H1 (cell line): ENCODE results near the gene SPATA31E1. TPM values are rescaled to one million over a fixed set of nuclear protein-coding genes. Genes with fewer than 3 reads are reported as not detected.

Source experiments
- CTCF ChIA-PET: fragments of 300-600 bp; sonication (Branson Sonifier 250); formaldehyde crosslinking; loops from one replicate; lab custom pipeline; 2021; ENCODE audit not compliant: partially characterized antibody; lab: Charles Lee
- POLR2A ChIA-PET: fragments of 300-600 bp; sonication (Branson Sonifier 250); formaldehyde crosslinking; loops from one replicate; lab custom pipeline; 2021; ENCODE audit warnings: inconsistent platforms; ENCODE audit not compliant: partially characterized antibody; lab: Charles Lee
- DNase-seq, 2 experiments: peaks; one replicate each; pipeline versions ENCODE4 v3.0.0 to v3.0.0-alpha.2; 2010 to 2022; ENCODE audit warnings: low spot score in 2 of 2, low read depth in 1 of 2, mixed read lengths in 1 of 2
- FAIRE-seq: peaks from 2 replicates; lab custom pipeline; 2011; peaks lifted over from hg19 to GRCh38; lab: Jason Lieb, UNC
- H2AFZ ChIP-seq: 2 replicates; pipeline ENCODE4 v1.8.1; 2012; ENCODE audit warnings: low read length, inconsistent platforms
- H2AK5ac ChIP-seq: 2 replicates; pipeline ENCODE4 v1.6.1; 2013; ENCODE audit warnings: low read depth, low read length
- H2BK120ac ChIP-seq: replicated peaks from 2 replicates; pipeline ENCODE3; 2013; ENCODE audit warnings: low read depth, low read length, inconsistent platforms
- H2BK12ac ChIP-seq: 2 replicates; pipeline ENCODE4 v1.6.1; 2013; ENCODE audit warnings: low read depth, low read length
- H2BK15ac ChIP-seq: 2 replicates; pipeline ENCODE4 v1.6.1; 2013; ENCODE audit warnings: low read length
- H2BK20ac ChIP-seq: 2 replicates; pipeline ENCODE4 v1.6.1; 2013; ENCODE audit warnings: low read length
- H2BK5ac ChIP-seq: 2 replicates; pipeline ENCODE4 v1.6.1; 2013; ENCODE audit warnings: low read depth, low read length
- H3K14ac ChIP-seq: 2 replicates; pipeline ENCODE4 v1.6.1; 2013; ENCODE audit warnings: inconsistent platforms; ENCODE audit not compliant: insufficient read length
- H3K18ac ChIP-seq: 2 replicates; pipeline ENCODE4 v1.6.1; 2013; ENCODE audit warnings: low read length; ENCODE audit errors: extremely low read depth
- H3K23ac ChIP-seq: 2 replicates; pipeline ENCODE4 v1.6.1; 2013; ENCODE audit warnings: inconsistent platforms; ENCODE audit not compliant: insufficient read length
- H3K23me2 ChIP-seq: 2 replicates; pipeline ENCODE4 v1.6.1; 2013; ENCODE audit warnings: low read depth, low read length
- H3K27ac ChIP-seq: 2 replicates; pipeline ENCODE4 v1.6.1; 2011; ENCODE audit warnings: low read depth, low read length, inconsistent platforms
- H3K27me3 ChIP-seq, 4 experiments: replicated peaks in 1 of 4; 1 replicate in 1 of 4; 2 replicates in 3 of 4; pipeline versions ENCODE4 v1.6.1 to v1.8.1; 2011 to 2013; ENCODE audit warnings: low read length in 3 of 4, mild to moderate bottlenecking in 3 of 4, inconsistent platforms in 2 of 4, mixed read lengths in 2 of 4, moderate library complexity in 1 of 4; ENCODE audit not compliant: control insufficient read depth in 3 of 4, insufficient read depth in 3 of 4; ENCODE audit errors: extremely low read depth in 1 of 4
- H3K36me3 ChIP-seq, 4 experiments: 2 replicates each; pipeline versions ENCODE4 v1.6.1 to v1.8.1; 2011 to 2013; ENCODE audit warnings: mild to moderate bottlenecking in 4 of 4, low read length in 3 of 4, moderate library complexity in 2 of 4, control low read depth in 1 of 4, inconsistent platforms in 1 of 4; ENCODE audit not compliant: insufficient read depth in 4 of 4, control insufficient read depth in 2 of 4
- H3K4ac ChIP-seq: replicated peaks from 2 replicates; pipeline ENCODE3; 2013; ENCODE audit warnings: low read length, low read depth, mixed read lengths, inconsistent platforms; ENCODE audit not compliant: insufficient read length
- H3K4me1 ChIP-seq, 4 experiments: replicated peaks in 1 of 4; 1 replicate in 1 of 4; 2 replicates in 3 of 4; pipeline versions ENCODE4 v1.6.1 to v1.8.1; 2011 to 2013; ENCODE audit warnings: low read length in 3 of 4, inconsistent platforms in 2 of 4, mixed read lengths in 1 of 4; ENCODE audit not compliant: insufficient read depth in 4 of 4, control insufficient read depth in 3 of 4
- H3K4me2 ChIP-seq, 2 experiments: 2 replicates each; pipeline versions ENCODE4 v1.6.1 to v1.8.1; 2011 to 2013; ENCODE audit warnings: low read depth in 2 of 2, low read length in 2 of 2, control low read depth in 1 of 2, inconsistent platforms in 1 of 2, mild to moderate bottlenecking in 1 of 2; ENCODE audit not compliant: insufficient read depth in 1 of 2
- H3K4me3 ChIP-seq, 4 experiments: fragments of 200-600, 300-600 bp in 1 of 4; sonication (generic), shearing (Covaris generic), sonication (Bioruptor Twin) in 1 of 4; 2 replicates each; pipeline versions ENCODE4 v1.5.1 to v1.8.1; 2011 to 2016; ENCODE audit warnings: low read length in 4 of 4, low read depth in 3 of 4, control low read depth in 2 of 4, inconsistent platforms in 2 of 4, mild to moderate bottlenecking in 2 of 4, mixed read lengths in 1 of 4, moderate library complexity in 1 of 4; ENCODE audit not compliant: insufficient read depth in 2 of 4; ENCODE audit errors: extremely low read depth in 1 of 4
- H3K56ac ChIP-seq: replicated peaks from 2 replicates; pipeline ENCODE3; 2013; ENCODE audit warnings: low read depth, mild to moderate bottlenecking, mixed read lengths, low read length, inconsistent platforms; ENCODE audit not compliant: insufficient read length
- H3K79me1 ChIP-seq: 2 replicates; pipeline ENCODE4 v1.6.1; 2013; ENCODE audit warnings: low read depth, low read length, control low read depth
- H3K79me2 ChIP-seq, 2 experiments: 2 replicates each; pipeline versions ENCODE4 v1.6.1 to v1.8.1; 2012 to 2013; ENCODE audit warnings: low read length in 2 of 2, mild to moderate bottlenecking in 2 of 2, inconsistent platforms in 1 of 2; ENCODE audit not compliant: insufficient read depth in 2 of 2, control insufficient read depth in 1 of 2
- H3K9ac ChIP-seq, 4 experiments: replicated peaks in 1 of 4; 1 replicate in 1 of 4; 2 replicates in 3 of 4; pipeline versions ENCODE4 v1.6.1 to v1.8.1; 2011 to 2013; ENCODE audit warnings: low read depth in 3 of 4, low read length in 3 of 4, control low read depth in 2 of 4, mild to moderate bottlenecking in 2 of 4, moderate library complexity in 2 of 4, inconsistent platforms in 1 of 4; ENCODE audit errors: extremely low read depth in 1 of 4
- H3K9me3 ChIP-seq, 2 experiments: 2 replicates each; pipeline versions ENCODE4 v1.6.1 to v1.8.1; 2012 to 2013; ENCODE audit warnings: mild to moderate bottlenecking in 2 of 2, moderate library complexity in 2 of 2, control low read depth in 1 of 2, inconsistent platforms in 1 of 2, low read depth in 1 of 2, low read length in 1 of 2, mixed read lengths in 1 of 2; ENCODE audit not compliant: insufficient read depth in 2 of 2
- H4K20me1 ChIP-seq, 2 experiments: replicated peaks in 1 of 2; 2 replicates each; pipeline versions ENCODE3 to v1.8.1; 2011 to 2013; ENCODE audit warnings: inconsistent platforms in 2 of 2, low read length in 2 of 2, mild to moderate bottlenecking in 1 of 2; ENCODE audit not compliant: insufficient read depth in 2 of 2, control insufficient read depth in 1 of 2
- H4K5ac ChIP-seq: 2 replicates; pipeline ENCODE4 v1.6.1; 2013; ENCODE audit warnings: low read length, low read depth, mixed read lengths, inconsistent platforms; ENCODE audit not compliant: insufficient read length
- H4K8ac ChIP-seq: 2 replicates; pipeline ENCODE4 v1.8.0; 2013; ENCODE audit warnings: mild to moderate bottlenecking, moderate library complexity, low read length, inconsistent platforms; ENCODE audit not compliant: insufficient read depth; ENCODE audit errors: extremely low read depth
- H4K91ac ChIP-seq: replicated peaks from 2 replicates; pipeline ENCODE3; 2013; ENCODE audit warnings: low read length, mixed read lengths, inconsistent platforms; ENCODE audit not compliant: insufficient read length
- ATF3 ChIP-seq: IDR thresholded peaks from 2 replicates; pipeline ENCODE4 v1.6.1; 2011; ENCODE audit warnings: low read depth, mild to moderate bottlenecking, low read length; ENCODE audit not compliant: insufficient read depth
- BCL11A ChIP-seq, 2 experiments: IDR thresholded peaks; one replicate each; pipeline ENCODE4 v1.6.1; 2011; ENCODE audit warnings: low read depth in 2 of 2, low read length in 2 of 2, mild to moderate bottlenecking in 2 of 2
- WGBS, 2 experiments: shearing (Covaris generic) in 1 of 2; methylation state at CpG; one replicate each; pipeline versions ENCODE4 v1.1.6 to v1.1.7; 2013 to 2015; ENCODE audit warnings: low lambda C conversion rate in 2 of 2, mixed read lengths in 2 of 2, inconsistent platforms in 1 of 2, low coverage in 1 of 2, missing lambda C conversion rate in 1 of 2; ENCODE audit not compliant: insufficient replicate concordance in 2 of 2, insufficient coverage in 1 of 2, insufficient read length in 1 of 2; ENCODE audit errors: extremely low coverage in 1 of 2, missing lambda C conversion rate in 1 of 2; 5-methylcytosine and 5-hydroxymethylcytosine counted together
- polyA plus RNA-seq, 7 experiments: library from polyadenylated mRNA; depleted of rRNA in 3 of 7; stranded (reverse) in 5 of 7; unstranded in 2 of 7; fragments of >200 nt in 5 of 7; fragments of 200-250 nt in 2 of 7; gene quantifications; 1 replicate in 5 of 7; 2 replicates in 1 of 7; 4 replicates in 1 of 7; pipeline versions ENCODE4 v1.2.1 to v1.2.3, GENCODE V29; 2011 to 2013; ENCODE audit warnings: missing spikeins in 2 of 7, mixed read lengths in 2 of 7
- total RNA-seq: library from RNA; stranded (reverse); fragmentation: NEBNext Ultra II Directional; extraction: Animal tissue kit (Norgen Biotek cat#: 25700); gene quantifications from 2 replicates; pipeline ENCODE4 v1.2.1, GENCODE V29; 2021

Gene SPATA31E1
- total and polyA plus RNA-seq, 2 of the 8 experiments (the other 6 are each of a cell fraction or from before 2014, with no cell fraction given): 0.05 to 0.09 TPM

GRCh38 chr9:87836951-87837705, 45.5 kb upstream of the SPATA31E1 start:
- Histone ChIP-seq H2BK15ac (no peak overlapping the region), H2BK20ac (no peak overlapping the region), H3K79me2 (no peaks in the 10 kb centered on the region), H4K5ac (no peak overlapping the region), H4K20me1 (no peaks in the 10 kb centered on the region), H3K4ac (no peak overlapping the region), H3K9me3 (peaks cover 3 to 5% of the 10 kb centered on the region in 2 experiments; a peak in 1 of 4 replicates), H3K23ac (no peak overlapping the region), H2AK5ac (no peak overlapping the region), H3K27me3 (peaks cover 0 to 3% (median 0%) of the 10 kb centered on the region in 4 experiments; a peak in 4 of 7 replicates), H3K4me3 (no peak overlapping the region), H3K4me1 (peaks cover 0 to 8% (median 2%) of the 10 kb centered on the region in 4 experiments; a peak in 2 of 7 replicates), H3K36me3 (no peaks in the 10 kb centered on the region), H3K14ac (no peak overlapping the region), H3K4me2 (no peak overlapping the region), H2BK12ac (no peak overlapping the region), H3K18ac (no peak overlapping the region), H3K27ac (no peak overlapping the region), H3K9ac (no peak overlapping the region), H4K8ac (no peak overlapping the region), H3K79me1 (no peaks in the 10 kb centered on the region), H3K23me2 (no peaks in the 10 kb centered on the region; the same call in 1 of the 2 replicates), H4K91ac (no peak overlapping the region), H2BK120ac (no peak overlapping the region), H3K56ac (no peak overlapping the region), H2AFZ (no peak overlapping the region), H2BK5ac (no peak overlapping the region)
- DNase-seq (no peak), FAIRE-seq (no peak)
- no peak for TF ChIP-seq BCL11A (IDR thresholded peaks at IDR 0.05; ENCODE audit: low read depth in 2 of 2, low read length in 2 of 2)
- TF ChIP-seq ATF3: no peak
- POLR2A ChIA-PET: no interaction called here
- WGBS, 2 experiments: 86% methylated on average over 7 of the region's 7 CpGs; no CpG with 5 or more reads in 1 of the 2 experiments
- CTCF ChIA-PET: interaction anchor here (0.5 to 1.4 kb wide), 5 partner anchors 11 to 1179 kb away, joined by 3 to 4 read pairs (median 3); no protein-coding TSS in a partner anchor
